SHP77 (cell line): Measurements from ENCODE around the gene ZNF502.
"Not testable (repeated sequence)": the region's sequence is repeated elsewhere in the genome, so short reads cannot be mapped to it uniquely, and the experiment has no call there.

Source experiments
- DNase-seq, 2 experiments: peaks; one replicate each; lab custom pipeline; 2025; lab: John Stamatoyannopoulos, UW

ZNF502 gene

DNA sequence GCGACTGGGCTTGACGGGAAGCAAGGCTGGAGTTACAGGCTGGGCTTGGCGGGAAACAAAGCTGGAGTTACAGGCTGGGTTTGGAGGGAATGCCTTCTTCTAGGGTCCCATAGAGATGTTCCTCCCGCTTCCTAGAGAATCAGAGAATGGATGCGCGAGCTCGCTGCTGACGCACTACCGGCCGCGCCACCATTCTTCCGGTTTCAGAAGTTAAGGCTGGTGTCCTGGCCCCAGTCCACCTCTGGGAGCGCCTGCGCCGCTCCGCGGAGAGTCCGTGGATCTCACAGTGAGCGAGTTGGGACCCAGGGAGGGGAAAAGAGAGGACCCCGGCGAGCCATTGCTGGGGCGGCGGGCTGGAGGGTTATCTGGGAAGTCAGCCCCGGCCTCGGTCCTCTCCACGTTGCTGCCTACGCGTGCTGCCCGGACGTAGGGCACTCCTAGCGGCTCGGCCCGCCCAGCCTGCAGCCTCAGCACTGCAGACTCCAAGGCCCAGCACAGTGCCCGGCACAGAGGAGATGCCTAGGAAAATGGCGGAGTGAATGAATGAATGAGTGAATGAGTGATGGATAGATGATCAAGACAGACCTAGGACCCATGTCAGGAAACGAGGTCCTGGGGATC lies at the start of gene ZNF502:
ZNF502 (plus strand) TSS at position 206 of the 621 bp plus-strand sequence. CDS start 7,602 bp downstream, outside the sequence.
- DNase-seq, result peak; percentile 70 to 74

GRCh38 chr3:44665173-44665572 lies 47.3 kb upstream of the ZNF502 start:
- DNase-seq, result no peak

DNA sequence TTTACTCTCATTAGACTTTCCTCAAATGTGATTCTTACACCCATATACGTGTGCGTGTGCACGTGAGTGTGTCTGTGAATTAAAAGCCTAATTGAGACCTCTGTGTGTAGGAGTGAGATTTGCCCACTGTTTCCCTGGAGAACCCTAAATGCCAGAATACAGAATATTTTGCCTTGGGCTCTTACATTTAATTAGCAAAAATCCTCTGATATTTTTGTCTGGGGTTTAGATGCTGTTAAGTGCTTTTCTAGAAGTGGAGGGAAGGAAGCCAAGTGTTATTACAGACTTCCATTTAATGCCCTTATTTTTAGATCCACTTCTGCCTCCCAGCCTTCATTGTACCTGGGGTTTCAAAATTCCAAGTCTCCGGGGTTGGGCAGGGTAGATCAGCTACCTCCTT lies 46.1 kb upstream of the ZNF502 start:
- no peak for DNase-seq

- no peak for DNase-seq
Observed at GRCh38 chr3:44669760-44670159, 42.7 kb upstream of the ZNF502 start.

DNA sequence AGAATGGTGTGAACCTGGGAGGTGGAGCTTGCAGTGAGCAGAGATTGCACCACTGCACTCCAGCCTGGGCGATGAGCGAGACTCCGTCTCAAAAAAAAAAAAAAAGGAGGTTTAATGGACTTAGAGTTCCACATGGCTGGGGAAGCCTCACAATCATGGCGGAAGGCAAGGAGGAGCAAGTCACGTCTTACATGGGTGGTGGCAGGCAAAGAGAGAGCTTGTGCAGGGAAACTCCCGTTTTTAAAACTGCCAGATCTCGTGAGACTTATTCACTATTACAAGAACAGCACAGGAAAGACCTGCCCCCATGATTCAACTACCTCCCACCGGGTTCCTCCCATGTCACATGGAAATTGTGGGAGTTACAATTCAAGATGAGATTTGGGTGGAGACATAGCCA lies 39.0 kb upstream of the ZNF502 start:
- DNase-seq, result not testable (repeated sequence)

GRCh38 chr3:44674211-44674610 lies 38.2 kb upstream of the ZNF502 start:
- no peak for DNase-seq

DNA sequence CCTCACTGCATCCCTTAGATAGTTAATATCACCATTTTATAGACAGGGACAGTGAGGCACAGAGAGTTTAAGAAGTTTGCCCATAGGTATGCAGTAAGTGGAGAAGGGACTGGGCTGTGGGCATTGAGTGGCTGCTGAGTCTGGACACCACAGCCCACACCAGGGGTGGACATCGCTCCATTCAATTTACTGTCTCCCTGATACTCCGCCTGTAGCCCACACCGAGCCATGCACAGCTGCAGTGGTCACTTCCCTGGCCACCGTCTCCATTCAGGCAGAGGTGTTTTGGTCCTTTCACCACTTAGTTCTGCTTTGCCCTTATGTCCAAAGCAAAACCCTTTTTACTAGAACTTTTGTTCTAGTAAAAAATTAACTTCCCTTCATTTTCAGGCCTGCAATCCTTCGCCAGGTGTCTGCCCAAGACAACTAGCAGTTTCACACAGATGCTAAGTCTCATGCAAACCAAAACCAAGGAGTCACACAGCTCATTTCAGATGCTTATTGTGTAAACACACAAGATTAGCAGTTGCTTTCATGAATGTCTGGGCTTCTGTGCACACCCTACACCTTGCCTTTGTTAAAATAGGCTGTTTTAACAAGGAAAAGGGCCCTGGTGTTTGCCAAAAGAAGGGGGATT lies 33.9 kb upstream of the ZNF502 start:
- no peak for DNase-seq

GRCh38 chr3:44680921-44681455 lies 31.5 kb upstream of the ZNF502 start:
- DNase-seq, result no peak

DNA sequence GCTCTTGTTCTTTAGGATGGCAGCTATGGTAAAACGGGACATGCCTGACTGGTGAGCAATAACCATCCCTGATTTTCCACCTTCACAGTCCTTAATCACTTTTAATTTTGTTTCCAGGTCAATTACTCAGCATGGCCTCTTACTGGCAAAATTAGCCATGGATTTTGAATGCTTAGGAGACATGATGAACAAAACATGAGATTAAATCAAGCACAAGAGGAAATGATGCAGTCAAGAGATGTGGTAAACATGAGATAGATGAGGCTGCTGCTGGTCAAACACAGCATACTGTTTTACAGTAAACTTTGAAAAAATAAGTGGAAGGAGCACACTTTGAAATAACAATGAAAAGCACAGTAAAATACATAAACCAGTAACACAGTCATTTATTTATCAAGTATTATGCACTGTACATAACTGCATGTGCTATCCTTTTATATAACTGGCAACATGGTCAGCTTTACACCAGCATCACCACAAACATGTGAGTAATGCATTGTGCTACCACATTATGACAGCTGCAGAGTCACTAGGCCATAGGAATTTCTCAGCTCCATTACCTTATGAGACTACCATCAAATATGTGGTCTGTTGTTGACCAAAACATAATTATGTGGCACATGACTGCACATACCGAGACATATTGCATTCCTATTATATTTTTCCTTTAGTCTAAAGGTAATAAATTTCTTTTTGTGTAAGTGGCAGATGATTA lies 30.1 kb upstream of the ZNF502 start:
- DNase-seq, result no peak

- peak; percentile 37 to 62 for DNase-seq
Observed at GRCh38 chr3:44685128-44685800, 27.2 kb upstream of the ZNF502 start.

DNA sequence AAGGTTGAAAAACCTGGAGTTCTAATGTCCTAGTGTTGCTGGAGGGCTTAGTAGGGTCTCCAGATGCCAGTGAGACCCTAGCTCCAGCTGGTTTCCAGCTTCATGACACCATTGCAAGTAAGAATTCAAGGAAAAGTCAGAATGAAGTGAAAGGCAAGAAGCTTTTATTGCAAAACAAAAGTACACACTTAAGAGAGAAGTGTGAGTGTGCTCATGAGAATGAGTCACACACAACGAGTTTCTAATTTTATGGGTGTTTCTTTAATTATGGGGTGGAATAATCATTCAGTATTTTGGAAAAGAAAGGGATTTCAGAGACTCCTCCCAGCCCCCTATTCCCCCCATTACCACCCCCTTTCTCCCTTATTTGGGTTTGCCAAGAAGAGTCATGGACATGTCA lies 24.6 kb upstream of the ZNF502 start:
- no peak for DNase-seq

- DNase-seq, result no peak
Observed at GRCh38 chr3:44721231-44722102, 9.0 kb downstream of the ZNF502 start.

DNA sequence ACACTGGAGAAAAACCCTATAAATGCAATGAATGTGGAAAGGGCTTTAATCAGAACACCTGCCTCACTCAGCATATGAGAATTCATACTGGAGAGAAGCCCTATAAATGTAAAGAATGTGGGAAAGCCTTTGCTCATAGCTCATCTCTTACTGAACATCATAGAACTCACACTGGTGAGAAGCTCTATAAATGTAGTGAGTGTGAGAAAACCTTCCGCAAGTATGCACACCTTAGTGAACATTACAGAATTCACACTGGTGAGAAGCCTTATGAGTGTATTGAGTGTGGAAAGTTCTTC lies 9.6 kb downstream of the ZNF502 start:
- no peak for DNase-seq

DNA sequence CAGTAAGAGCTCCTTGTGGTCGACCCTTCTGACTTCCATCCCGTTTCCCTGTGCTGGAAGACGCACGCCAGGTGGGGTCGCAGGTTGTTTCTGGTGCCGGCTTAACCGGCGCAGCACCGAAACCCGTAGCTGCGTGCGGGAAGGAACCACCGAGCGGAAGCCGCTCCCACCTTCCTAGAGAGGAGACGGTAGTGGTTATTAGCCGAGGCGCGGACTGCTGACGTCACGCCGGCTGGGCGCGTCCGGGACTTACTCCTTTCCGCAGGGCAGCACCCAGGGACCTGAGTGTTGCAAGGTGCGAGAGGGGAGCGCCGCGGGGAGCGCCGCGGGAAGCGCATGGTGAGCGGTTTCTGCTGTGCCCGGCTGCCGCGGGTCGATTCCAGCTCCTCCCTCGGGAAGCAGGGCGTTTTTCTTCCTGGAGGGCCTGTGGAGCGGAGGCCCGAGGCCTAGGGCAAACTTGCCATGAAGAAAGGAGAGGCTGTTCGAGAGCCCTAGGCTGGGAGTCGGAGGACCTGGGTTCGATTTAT lies 17.0 kb downstream of the ZNF502 start, which contains the start of gene ZNF501:
ZNF501 (plus strand) TSS at position 252 of the 527 bp plus-strand sequence. CDS start 4,787 bp downstream, outside the sequence.
- DNase-seq, result peak; percentile 36 to 78

DNA sequence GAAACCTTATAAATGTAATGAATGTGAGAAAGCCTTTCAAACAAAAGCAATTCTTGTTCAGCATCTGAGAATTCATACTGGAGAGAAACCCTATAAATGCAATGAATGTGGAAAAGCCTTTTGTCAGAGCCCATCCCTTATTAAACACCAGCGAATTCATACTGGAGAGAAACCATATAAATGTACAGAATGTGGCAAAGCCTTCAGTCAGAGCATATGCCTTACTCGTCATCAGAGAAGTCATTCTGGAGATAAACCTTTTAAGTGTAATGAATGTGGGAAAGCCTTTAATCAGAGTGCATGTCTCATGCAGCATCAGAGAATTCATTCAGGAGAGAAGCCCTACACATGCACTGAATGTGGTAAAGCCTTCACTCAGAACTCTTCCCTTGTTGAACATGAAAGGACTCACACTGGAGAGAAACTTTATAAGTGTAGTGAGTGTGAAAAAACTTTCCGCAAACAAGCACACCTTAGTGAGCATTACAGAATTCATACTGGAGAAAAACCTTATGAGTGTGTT lies 22.2 kb downstream of the ZNF502 start:
- no peak for DNase-seq

- no peak for DNase-seq
Observed at GRCh38 chr3:44761101-44761423, 48.6 kb downstream of the ZNF502 start.

- DNase-seq, result peak; percentile 87 to 92
Observed at GRCh38 chr3:44761424-44762169, 49.1 kb downstream of the ZNF502 start, which contains the start of the genes KIAA1143 and KIF15. TSS of gene KIAA1143 (minus strand) at chr3:44761619. CDS start at chr3:44761602, 17 bp downstream. TSS of gene KIF15 (plus strand) at chr3:44761794. CDS start at chr3:44761866, 72 bp downstream.

GRCh38 chr3:44762170-44762677 lies 49.8 kb downstream of the ZNF502 start:
- no peak for DNase-seq

DNA sequence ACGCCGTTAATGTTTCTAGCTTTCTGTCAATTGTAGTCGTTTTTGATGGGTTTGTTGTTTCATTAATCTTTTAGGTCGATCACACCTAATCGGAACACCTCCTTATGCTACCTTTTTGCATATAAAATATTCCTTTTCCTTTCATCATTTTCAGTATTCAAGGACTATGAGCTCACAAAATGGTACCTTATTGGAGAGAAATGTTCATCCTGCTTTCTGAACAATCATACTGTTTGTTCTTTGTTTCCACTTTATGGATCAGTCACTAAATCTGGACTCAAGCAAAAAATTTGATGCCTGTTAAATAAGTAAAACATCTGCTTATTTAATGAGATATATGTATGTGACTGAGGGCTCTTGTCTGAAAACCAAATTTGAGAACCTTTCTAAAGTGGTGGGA lies 50.2 kb downstream of the ZNF502 start:
- DNase-seq, result no peak

- DNase-seq, result no peak
Observed at GRCh38 chr3:44764248-44764647, 51.8 kb downstream of the ZNF502 start.
